ENCODE measurements around the gene MLLT11.

Gene MLLT11

GRCh38 chr1:151060007-151060656, at the start of gene MLLT11:
Gene MLLT11, plus strand, starts transcription at chr1:151060397. Its CDS starts 6,828 bp downstream, at chr1:151067225.
- DNase-seq = peak; percentile 41

- DNase-seq = no peak
These were observed 48.9 kb upstream of the MLLT11 start for GRCh38 chr1:151011154-151011850.

GRCh38 chr1:151012684-151013471, 47.3 kb upstream of the MLLT11 start:
- no peak for DNase-seq

GRCh38 chr1:151013518-151013917, 46.7 kb upstream of the MLLT11 start:
- peak; percentile 43 for DNase-seq

GRCh38 chr1:151024540-151025146, 35.6 kb upstream of the MLLT11 start:
- peak; percentile 34 for DNase-seq

GRCh38 chr1:151026460-151026859, 33.7 kb upstream of the MLLT11 start:
- no peak for DNase-seq

GRCh38 chr1:151032164-151032563, 28.0 kb upstream of the MLLT11 start:
- no peak for DNase-seq

GRCh38 chr1:151035167-151035566, 25.0 kb upstream of the MLLT11 start:
- no peak for DNase-seq

GRCh38 chr1:151036356-151036755, 23.8 kb upstream of the MLLT11 start, which contains the start of gene BNIPL:
Gene BNIPL, plus strand, starts transcription at chr1:151036586. Its CDS starts 140 bp downstream, at chr1:151036726.
- DNase-seq = no peak

GRCh38 chr1:151037032-151037431, 23.2 kb upstream of the MLLT11 start:
- no peak for DNase-seq

GRCh38 chr1:151039521-151039920, 20.7 kb upstream of the MLLT11 start:
- no peak for DNase-seq

- no peak for DNase-seq
These were observed 17.0 kb upstream of the MLLT11 start for GRCh38 chr1:151043163-151043562.

- DNase-seq = peak; percentile 66
These were observed 12.6 kb upstream of the MLLT11 start, which contains the start of gene C1orf56 for GRCh38 chr1:151047591-151047924. Gene C1orf56, plus strand, starts transcription at chr1:151047751. Its CDS starts 97 bp downstream, at chr1:151047848.

- DNase-seq = peak; percentile 58
These were observed 12.1 kb upstream of the MLLT11 start for GRCh38 chr1:151047925-151048644.

GRCh38 chr1:151048645-151049032, 11.6 kb upstream of the MLLT11 start:
- DNase-seq = no peak

GRCh38 chr1:151049458-151049857, 10.7 kb upstream of the MLLT11 start:
- no peak for DNase-seq

GRCh38 chr1:151050051-151050688, 10.0 kb upstream of the MLLT11 start:
- no peak for DNase-seq

- DNase-seq = no peak
These were observed 8.7 kb upstream of the MLLT11 start for GRCh38 chr1:151051356-151052009.

GRCh38 chr1:151054971-151055547, 5.1 kb upstream of the MLLT11 start:
- DNase-seq = no peak

GRCh38 chr1:151055581-151055980, 4.6 kb upstream of the MLLT11 start:
- no peak for DNase-seq

GRCh38 chr1:151056149-151056548, 4.0 kb upstream of the MLLT11 start:
- DNase-seq = no peak

Measured in NCI-H510A (cell line).